HCT116 (cell line): Measurements from ENCODE around the gene LRRC1. TPM values are rescaled to one million over a fixed set of nuclear protein-coding genes. Genes with fewer than 3 reads are reported as not detected.

ENCODE experiments used
- ATAC-seq: fragments of 200-7000 bp; cut with Tn5 transposase; 2 replicates; pipeline ENCODE4 v1.9.1; 2020; ENCODE audit warnings: mild to moderate bottlenecking, moderate library complexity
- BruUV-seq: library from RNA; stranded (reverse); fragments of 400-500 nt; replicated peaks from 2 replicates; lab custom pipeline; 2021; lab: Mats Ljungman, UMichigan
- CTCF ChIA-PET: fragments of 300-600 bp; sonication (Branson Sonifier 250); formaldehyde crosslinking; loops from one replicate; lab custom pipeline; 2021; ENCODE audit warnings: antibody characterized with exemption; lab: Charles Lee
- POLR2A ChIA-PET: fragments of 300-600, 350-600 bp; sonication (Branson Sonifier 250); formaldehyde crosslinking; loops from one replicate; lab custom pipeline; 2021; ENCODE audit warnings: antibody characterized with exemption; lab: Charles Lee
- RAD21 ChIA-PET, 2 experiments: fragments of 300-600 bp; sonication (Branson Sonifier 250); formaldehyde crosslinking; loops; one replicate each; lab custom pipeline; 2023; ENCODE audit warnings: low total read pairs in 2 of 2; ENCODE audit not compliant: uncharacterized antibody in 2 of 2, unreplicated experiment in 2 of 2, low non-redundant PET in 1 of 2; lab: Charles Lee
- DNase-seq: peaks from one replicate; pipeline ENCODE4 v3.0.0-alpha.2; 2010; ENCODE audit warnings: low read depth, low spot score
- H2AFZ ChIP-seq: fragments of 200-600 bp; shearing (Covaris generic), sonication (generic); 2 replicates; pipeline ENCODE4 v1.6.1; 2017; ENCODE audit warnings: low read depth, mixed run types, mixed read lengths, antibody characterized with exemption, low read length; ENCODE audit not compliant: poor library complexity, severe bottlenecking
- H3K27ac ChIP-seq: 2 replicates; pipeline ENCODE4 v1.5.1; 2012; ENCODE audit warnings: low read depth, low read length
- H3K27me3 ChIP-seq: fragments of 200-600 bp; sonication (generic); 2 replicates; pipeline ENCODE4 v1.6.1; 2016; ENCODE audit warnings: mixed run types, low read length, mixed read lengths; ENCODE audit not compliant: insufficient read depth
- H3K36me3 ChIP-seq, 2 experiments: fragments of 200-500 bp in 1 of 2; fragments of 200-600 bp in 1 of 2; sonication (Bioruptor generic) in 1 of 2; sonication (generic) in 1 of 2; 2 replicates each; pipeline versions ENCODE4 v1.5.1 to v1.6.1; 2014 to 2016; ENCODE audit warnings: low read length in 2 of 2, inconsistent platforms in 1 of 2, mixed read lengths in 1 of 2, mixed run types in 1 of 2; ENCODE audit not compliant: insufficient read depth in 2 of 2, control insufficient read depth in 1 of 2
- H3K4me1 ChIP-seq, 2 experiments: fragments of 200-600 bp in 1 of 2; sonication (generic) in 1 of 2; 2 replicates each; pipeline versions ENCODE4 v1.5.1 to v1.6.1; 2012 to 2017; ENCODE audit warnings: low read length in 2 of 2, inconsistent platforms in 1 of 2, mild to moderate bottlenecking in 1 of 2, mixed read lengths in 1 of 2, mixed run types in 1 of 2, moderate library complexity in 1 of 2; ENCODE audit not compliant: insufficient read depth in 2 of 2, control insufficient read depth in 1 of 2
- H3K4me2 ChIP-seq: fragments of 200-600 bp; sonication (generic); 2 replicates; pipeline ENCODE4 v1.6.1; 2017; ENCODE audit warnings: mixed run types, low read length, mixed read lengths
- H3K4me3 ChIP-seq, 2 experiments: fragments of 200-600 bp in 1 of 2; sonication (generic) in 1 of 2; replicated peaks in 1 of 2; 2 replicates each; pipeline ENCODE4 v1.5.1; 2011 to 2016; ENCODE audit warnings: low read length in 2 of 2, control low read depth in 1 of 2, low read depth in 1 of 2, mild to moderate bottlenecking in 1 of 2, mixed read lengths in 1 of 2, mixed run types in 1 of 2
- H3K79me2 ChIP-seq: fragments of 200-600 bp; sonication (generic); 2 replicates; pipeline ENCODE4 v1.6.1; 2017; ENCODE audit warnings: mild to moderate bottlenecking, mixed run types, low read length, moderate library complexity, mixed read lengths; ENCODE audit not compliant: insufficient read depth
- H3K9ac ChIP-seq: fragments of 200-600 bp; sonication (generic); 2 replicates; pipeline ENCODE4 v1.6.1; 2016; ENCODE audit warnings: low read length, mixed read lengths
- H3K9me2 ChIP-seq: fragments of 200-600 bp; sonication (generic), shearing (Covaris generic); 2 replicates; pipeline ENCODE4 v1.6.1; 2017; ENCODE audit warnings: mixed run types, mild to moderate bottlenecking, moderate library complexity; ENCODE audit not compliant: insufficient read depth
- H3K9me3 ChIP-seq, 2 experiments: fragments of 200-500 bp in 1 of 2; fragments of 200-600 bp in 1 of 2; sonication (Bioruptor generic) in 1 of 2; sonication (generic) in 1 of 2; 2 replicates each; pipeline ENCODE4 v1.6.1; 2014 to 2017; ENCODE audit warnings: low read length in 2 of 2, mixed read lengths in 2 of 2, inconsistent platforms in 1 of 2, low read depth in 1 of 2, mild to moderate bottlenecking in 1 of 2, mixed run types in 1 of 2, moderate library complexity in 1 of 2; ENCODE audit not compliant: control insufficient read depth in 1 of 2, insufficient read depth in 1 of 2
- H4K20me1 ChIP-seq: fragments of 200-600 bp; sonication (generic), shearing (Covaris generic); 2 replicates; pipeline ENCODE4 v1.6.1; 2017; ENCODE audit warnings: mixed run types, mild to moderate bottlenecking, moderate library complexity; ENCODE audit not compliant: insufficient read depth
- POLR2AphosphoS5 ChIP-seq: IDR thresholded peaks from 2 replicates; pipeline ENCODE4 v1.6.1; 2011; ENCODE audit warnings: mild to moderate bottlenecking, low read depth, low read length, moderate library complexity
- REST ChIP-seq: IDR thresholded peaks from 2 replicates; pipeline ENCODE4 v1.6.1; 2012; ENCODE audit warnings: low read depth
- SIN3A ChIP-seq: IDR thresholded peaks from 2 replicates; pipeline ENCODE4 v1.6.1; 2012; ENCODE audit warnings: low read depth
- SRF ChIP-seq: IDR thresholded peaks from 2 replicates; pipeline ENCODE4 v1.6.1; 2012; ENCODE audit warnings: low read depth
- TCF7L2 ChIP-seq: IDR thresholded peaks from 2 replicates; pipeline ENCODE4 v1.7.0; 2011; ENCODE audit warnings: borderline replicate concordance, inconsistent platforms; ENCODE audit not compliant: insufficient read depth, insufficient read length; ENCODE audit errors: extremely low read depth
- YY1 ChIP-seq: IDR thresholded peaks from 2 replicates; pipeline ENCODE4 v1.6.1; 2011; ENCODE audit warnings: low read length, low read depth, moderate library complexity, mild to moderate bottlenecking; ENCODE audit not compliant: insufficient replicate concordance; ENCODE audit errors: extremely low read depth
- intact Hi-C: fragments of 100-400 bp; cut with micrococcal nuclease; formaldehyde crosslinking; loops from 2 replicates; pipeline ENCODE4 v1.10.0; 2022
- total RNA-seq: library from RNA; stranded (reverse); gene quantifications from one replicate; pipeline ENCODE4 v1.2.1, GENCODE V29; 2021; ENCODE audit not compliant: unreplicated experiment

Gene LRRC1
- total RNA-seq, 1 experiment from 2014 or later = 19.8 TPM

- POLR2A ChIA-PET = no interaction called here
- CTCF ChIA-PET = no interaction called here
- Histone ChIP-seq H3K4me3 (no peak overlapping the region), H3K4me2 (no peak overlapping the region), H3K9me2 (no peaks in the 10 kb centered on the region), H2AFZ (no peak overlapping the region), H3K79me2 (peaks cover 79% of the 10 kb centered on the region), H4K20me1 (no peaks in the 10 kb centered on the region), H3K27me3 (no peaks in the 10 kb centered on the region), H3K4me1 (peaks cover 9 to 54% of the 10 kb centered on the region in 2 experiments; a peak in 3 of 4 replicates), H3K36me3 (no peaks in the 10 kb centered on the region)
- RAD21 ChIA-PET = no interaction called here
- no peak for DNase-seq
- intact Hi-C loops = no loop called here
- no peak for TF ChIP-seq REST
- no peak for TF ChIP-seq SRF
- TF ChIP-seq SIN3A = no peak
- no peak for TF ChIP-seq YY1
- TF ChIP-seq POLR2AphosphoS5 = no peak
- TF ChIP-seq TCF7L2 = no peak
- TF ChIP-seq, all 23 proteins: peak for 0
- BruUV-seq = no TSS peak
- H3K9ac ChIP-seq = no peak overlapping the region
- no peak for ATAC-seq
- no peaks in the 10 kb centered on the region for H3K9me3 ChIP-seq
- no peak overlapping the region for H3K27ac ChIP-seq
Measured at GRCh38 chr6:53829698-53830221, 35.0 kb downstream of the LRRC1 start.
